ENCODE data around the gene MAPK13.

The MAPK13 gene

DNA sequence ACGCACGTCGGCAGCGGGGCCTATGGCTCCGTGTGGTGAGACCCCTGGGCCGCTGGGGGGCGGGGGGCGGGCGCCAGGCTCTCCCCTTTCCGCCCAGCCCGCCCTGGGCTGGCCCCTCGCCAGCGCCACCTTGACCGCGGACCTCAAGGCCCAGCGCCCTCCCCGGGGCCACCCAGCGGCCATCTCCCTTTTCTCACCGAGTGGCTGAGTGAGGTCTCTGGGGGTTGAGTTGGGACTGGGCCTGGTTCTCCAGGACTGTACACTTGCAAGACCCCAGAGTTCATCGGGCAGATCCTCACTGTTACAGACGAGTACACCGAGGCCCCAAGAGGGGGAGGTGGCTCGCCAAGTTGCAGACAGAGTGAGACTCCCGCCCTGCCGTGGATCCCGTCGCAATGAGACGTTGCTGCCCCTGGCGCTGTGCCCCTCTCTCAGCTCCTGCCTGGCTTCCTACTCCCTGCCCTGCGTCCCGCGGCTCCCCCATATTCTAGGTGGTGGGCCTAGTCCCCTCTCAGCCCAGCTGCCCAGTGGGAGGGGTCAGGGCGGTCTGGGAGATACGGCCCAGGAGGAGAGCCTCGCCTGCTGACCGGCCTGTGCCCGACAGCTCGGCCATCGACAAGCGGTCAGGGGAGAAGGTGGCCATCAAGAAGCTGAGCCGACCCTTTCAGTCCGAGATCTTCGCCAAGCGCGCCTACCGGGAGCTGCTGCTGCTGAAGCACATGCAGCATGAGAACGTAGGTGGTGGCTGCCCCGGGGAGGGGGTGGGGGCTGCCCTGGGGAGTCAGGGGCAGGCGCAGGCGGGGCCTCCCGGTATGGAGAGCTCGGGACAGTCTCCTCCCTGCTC, 576 bp downstream of the MAPK13 start:
- TF ChIP-seq, protein P1, sequence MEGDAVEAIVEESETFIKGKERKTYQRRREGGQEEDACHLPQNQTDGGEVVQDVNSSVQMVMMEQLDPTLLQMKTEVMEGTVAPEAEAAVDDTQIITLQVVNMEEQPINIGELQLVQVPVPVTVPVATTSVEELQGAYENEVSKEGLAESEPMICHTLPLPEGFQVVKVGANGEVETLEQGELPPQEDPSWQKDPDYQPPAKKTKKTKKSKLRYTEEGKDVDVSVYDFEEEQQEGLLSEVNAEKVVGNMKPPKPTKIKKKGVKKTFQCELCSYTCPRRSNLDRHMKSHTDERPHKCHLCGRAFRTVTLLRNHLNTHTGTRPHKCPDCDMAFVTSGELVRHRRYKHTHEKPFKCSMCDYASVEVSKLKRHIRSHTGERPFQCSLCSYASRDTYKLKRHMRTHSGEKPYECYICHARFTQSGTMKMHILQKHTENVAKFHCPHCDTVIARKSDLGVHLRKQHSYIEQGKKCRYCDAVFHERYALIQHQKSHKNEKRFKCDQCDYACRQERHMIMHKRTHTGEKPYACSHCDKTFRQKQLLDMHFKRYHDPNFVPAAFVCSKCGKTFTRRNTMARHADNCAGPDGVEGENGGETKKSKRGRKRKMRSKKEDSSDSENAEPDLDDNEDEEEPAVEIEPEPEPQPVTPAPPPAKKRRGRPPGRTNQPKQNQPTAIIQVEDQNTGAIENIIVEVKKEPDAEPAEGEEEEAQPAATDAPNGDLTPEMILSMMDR (IDR thresholded peaks at IDR 0.05; ENCODE audit: insufficient read depth, low read length, missing control alignments): peak; percentile 11
- ChIA-PET POLR2A (no interaction called here), CTCF (interaction anchor here (1.1 to 3.6 kb wide), 7 partner anchors 9 to 230 kb away, joined by 3 to 33 read pairs (median 8); partner anchors contain the start of gene MAPK14)
- no peak for DNase-seq (ENCODE audit: low read depth, low spot score)
- H3K4me3 ChIP-seq (ENCODE audit: low read depth, low read length): peak overlapping the region; percentile 25

DNA sequence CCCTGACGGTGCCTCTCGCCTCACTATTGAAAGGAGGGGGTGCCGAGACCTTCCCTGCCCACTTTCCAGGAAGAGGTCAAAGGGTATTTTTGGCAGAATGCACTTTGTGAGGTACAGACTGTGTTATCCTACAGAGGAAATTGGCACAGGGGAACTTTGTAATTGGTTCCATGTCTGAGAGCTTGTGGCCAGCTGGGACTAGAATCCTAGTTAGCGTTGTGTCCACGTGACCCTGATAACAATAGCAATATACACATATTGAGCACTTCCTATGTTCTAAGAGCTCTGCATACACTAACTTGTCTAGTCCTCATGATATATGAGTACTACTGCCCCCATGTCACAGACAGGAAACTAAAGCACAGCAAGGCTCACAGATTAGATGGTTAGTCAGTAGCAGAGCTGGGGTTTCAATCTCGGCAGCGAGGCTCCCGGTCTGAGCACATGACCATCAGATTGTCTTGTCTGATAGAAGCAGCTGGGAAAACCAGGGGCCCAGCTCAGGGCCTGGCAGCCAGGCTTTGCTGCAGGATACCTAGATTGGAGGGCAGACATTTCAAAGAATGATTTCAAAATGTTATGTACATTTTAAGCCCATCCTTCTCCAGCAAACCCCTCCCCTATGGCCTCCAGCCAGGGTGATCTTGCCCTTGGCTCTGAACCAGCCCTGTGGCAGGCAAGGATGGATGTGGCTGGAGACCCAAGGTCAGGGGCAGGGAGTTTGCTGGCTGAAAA, 1.4 kb downstream of the MAPK13 start:
- ChIA-PET CTCF (interaction anchor here (0.7 to 3.6 kb wide), 8 partner anchors 8 to 229 kb away, joined by 3 to 33 read pairs (median 6); partner anchors contain the start of gene MAPK14), POLR2A (no interaction called here)
- H3K4me3 ChIP-seq (ENCODE audit: low read depth, low read length): no peak overlapping the region
- DNase-seq (ENCODE audit: low read depth, low spot score): no peak
- TF ChIP-seq, protein P1 (IDR thresholded peaks at IDR 0.05; ENCODE audit: insufficient read depth, low read length, missing control alignments): no peak

GRCh38 chr6:36132246-36132895, 2.1 kb downstream of the MAPK13 start:
- no peak overlapping the region for H3K4me3 ChIP-seq (ENCODE audit: low read depth, low read length)
- TF ChIP-seq, protein P1 (IDR thresholded peaks at IDR 0.05; ENCODE audit: insufficient read depth, low read length, missing control alignments): no peak
- ChIA-PET CTCF (interaction anchor here (0.7 to 3.6 kb wide), 8 partner anchors 7 to 228 kb away, joined by 3 to 33 read pairs (median 6); partner anchors contain the start of gene MAPK14), POLR2A (no interaction called here)
- no peak for DNase-seq (ENCODE audit: low read depth, low spot score)

DNA sequence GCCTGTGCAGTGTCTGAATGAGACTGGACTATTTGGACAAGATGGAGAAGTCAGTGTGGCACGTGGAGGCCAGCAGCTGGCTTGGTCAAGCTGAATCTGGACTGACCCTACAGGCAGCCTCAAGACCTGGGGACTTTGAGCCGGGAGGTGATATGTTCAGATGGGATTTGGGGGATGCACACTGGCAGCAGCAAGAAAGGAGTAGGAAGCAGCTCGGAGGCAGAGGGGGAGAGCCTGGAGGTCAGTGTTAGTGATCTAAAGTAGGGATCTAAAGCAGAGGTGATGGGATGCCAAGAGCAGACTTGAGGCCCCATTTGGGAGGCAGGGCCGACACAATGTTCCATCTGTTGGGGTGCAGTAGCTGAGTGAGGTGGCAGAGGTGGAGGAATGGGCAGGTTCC, 2.8 kb downstream of the MAPK13 start:
- H3K4me3 ChIP-seq (ENCODE audit: low read depth, low read length): no peak overlapping the region
- TF ChIP-seq, protein P1 (IDR thresholded peaks at IDR 0.05; ENCODE audit: insufficient read depth, low read length, missing control alignments): no peak
- no peak for DNase-seq (ENCODE audit: low read depth, low spot score)
- ChIA-PET POLR2A (no interaction called here), CTCF (interaction anchor here (1.0 to 3.6 kb wide), 2 partner anchors 11 to 38 kb away, joined by 3 to 33 read pairs; no protein-coding TSS in a partner anchor)

DNA sequence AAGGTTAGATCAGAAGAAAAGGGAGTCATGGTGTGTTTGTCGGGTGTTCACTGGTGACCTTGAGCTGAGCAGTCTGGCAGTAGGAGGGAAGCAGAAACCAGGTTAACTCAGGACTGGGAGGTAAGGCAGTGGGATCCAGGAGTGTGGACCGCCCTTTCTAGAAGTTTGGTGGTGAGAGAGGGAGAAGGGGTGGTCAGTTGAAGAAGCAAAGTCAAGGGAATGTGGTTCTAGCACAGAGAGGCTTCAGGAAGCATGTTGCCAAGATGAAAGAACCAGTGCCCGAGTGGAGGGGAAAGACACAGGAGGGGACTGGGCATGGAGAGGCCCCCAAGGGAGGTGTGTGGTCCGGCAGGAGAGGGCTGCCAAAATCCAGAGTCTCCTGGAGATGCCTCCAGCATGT, 3.6 kb downstream of the MAPK13 start:
- POLR2A ChIA-PET: no interaction called here
- TF ChIP-seq, protein P1 (IDR thresholded peaks at IDR 0.05; ENCODE audit: insufficient read depth, low read length, missing control alignments): no peak
- CTCF ChIA-PET: interaction anchor here (1.0 to 3.6 kb wide), 2 partner anchors 12 to 39 kb away, joined by 3 to 33 read pairs; no protein-coding TSS in a partner anchor
- no peak overlapping the region for H3K4me3 ChIP-seq (ENCODE audit: low read depth, low read length)
- DNase-seq (ENCODE audit: low read depth, low spot score): no peak

Measured in AG04449 (cell line).